Measurements from ENCODE around the gene KCNC1. TPM values are rescaled to one million over a fixed set of nuclear protein-coding genes. Genes with fewer than 3 reads are reported as not detected.

KCNC1 gene
- total RNA-seq, 1 donor from 2014 or later, result 0.30 TPM

GRCh38 chr11:17774232-17775034 lies 39.9 kb downstream of the KCNC1 start:
- DNase-seq, result no peak

GRCh38 chr11:17775035-17775348 lies 40.4 kb downstream of the KCNC1 start:
- DNase-seq, result no peak

GRCh38 chr11:17775507-17776211 lies 41.1 kb downstream of the KCNC1 start:
- DNase-seq, result no peak

- no peak for DNase-seq
These were observed 41.8 kb downstream of the KCNC1 start for GRCh38 chr11:17776212-17776875.

GRCh38 chr11:17777086-17777737 lies 42.6 kb downstream of the KCNC1 start:
- DNase-seq, result no peak

- DNase-seq, result no peak
These were observed 43.1 kb downstream of the KCNC1 start for GRCh38 chr11:17777738-17778091.

- no peak for DNase-seq
These were observed 43.8 kb downstream of the KCNC1 start for GRCh38 chr11:17778352-17778751.

GRCh38 chr11:17778956-17779860 lies 44.6 kb downstream of the KCNC1 start:
- DNase-seq, result no peak

GRCh38 chr11:17779861-17780594 lies 45.4 kb downstream of the KCNC1 start:
- DNase-seq, result no peak

GRCh38 chr11:17780668-17781067 lies 46.1 kb downstream of the KCNC1 start:
- no peak for DNase-seq

- DNase-seq, result no peak
These were observed 46.6 kb downstream of the KCNC1 start for GRCh38 chr11:17781221-17781620.

- no peak for DNase-seq
These were observed 47.0 kb downstream of the KCNC1 start for GRCh38 chr11:17781626-17782025.

GRCh38 chr11:17782145-17782544 lies 47.6 kb downstream of the KCNC1 start:
- no peak for DNase-seq

- no peak for DNase-seq
These were observed 48.2 kb downstream of the KCNC1 start for GRCh38 chr11:17782603-17783337.

- no peak for DNase-seq
These were observed 49.3 kb downstream of the KCNC1 start for GRCh38 chr11:17783878-17784277.

- DNase-seq, result no peak
These were observed 52.4 kb downstream of the KCNC1 start for GRCh38 chr11:17786824-17787525.

- no peak for DNase-seq
These were observed 53.5 kb downstream of the KCNC1 start for GRCh38 chr11:17788084-17788483.

- no peak for DNase-seq
These were observed 55.9 kb downstream of the KCNC1 start for GRCh38 chr11:17790453-17790852.

- DNase-seq, result no peak
These were observed 56.6 kb downstream of the KCNC1 start for GRCh38 chr11:17791144-17791543.

- no peak for DNase-seq
These were observed 57.6 kb downstream of the KCNC1 start for GRCh38 chr11:17792161-17792560.
